GM21619 (cell line): Measurements from ENCODE around the gene FZD10.

Source experiments
- ATAC-seq: cut with Tn5 transposase; IDR thresholded peaks from one replicate; pipeline ENCODE4 v1.9.1; 2021; ENCODE audit not compliant: unreplicated experiment

Gene FZD10, protein sequence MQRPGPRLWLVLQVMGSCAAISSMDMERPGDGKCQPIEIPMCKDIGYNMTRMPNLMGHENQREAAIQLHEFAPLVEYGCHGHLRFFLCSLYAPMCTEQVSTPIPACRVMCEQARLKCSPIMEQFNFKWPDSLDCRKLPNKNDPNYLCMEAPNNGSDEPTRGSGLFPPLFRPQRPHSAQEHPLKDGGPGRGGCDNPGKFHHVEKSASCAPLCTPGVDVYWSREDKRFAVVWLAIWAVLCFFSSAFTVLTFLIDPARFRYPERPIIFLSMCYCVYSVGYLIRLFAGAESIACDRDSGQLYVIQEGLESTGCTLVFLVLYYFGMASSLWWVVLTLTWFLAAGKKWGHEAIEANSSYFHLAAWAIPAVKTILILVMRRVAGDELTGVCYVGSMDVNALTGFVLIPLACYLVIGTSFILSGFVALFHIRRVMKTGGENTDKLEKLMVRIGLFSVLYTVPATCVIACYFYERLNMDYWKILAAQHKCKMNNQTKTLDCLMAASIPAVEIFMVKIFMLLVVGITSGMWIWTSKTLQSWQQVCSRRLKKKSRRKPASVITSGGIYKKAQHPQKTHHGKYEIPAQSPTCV

GRCh38 chr12:130162267-130162666, at the start of gene FZD10:
Gene FZD10 (plus strand): TSS chr12:130162464. CDS start chr12:130162943, 479 bp downstream.
- ATAC-seq: no peak

GRCh38 chr12:130114952-130115351, 47.3 kb upstream of the FZD10 start:
- no peak for ATAC-seq

DNA sequence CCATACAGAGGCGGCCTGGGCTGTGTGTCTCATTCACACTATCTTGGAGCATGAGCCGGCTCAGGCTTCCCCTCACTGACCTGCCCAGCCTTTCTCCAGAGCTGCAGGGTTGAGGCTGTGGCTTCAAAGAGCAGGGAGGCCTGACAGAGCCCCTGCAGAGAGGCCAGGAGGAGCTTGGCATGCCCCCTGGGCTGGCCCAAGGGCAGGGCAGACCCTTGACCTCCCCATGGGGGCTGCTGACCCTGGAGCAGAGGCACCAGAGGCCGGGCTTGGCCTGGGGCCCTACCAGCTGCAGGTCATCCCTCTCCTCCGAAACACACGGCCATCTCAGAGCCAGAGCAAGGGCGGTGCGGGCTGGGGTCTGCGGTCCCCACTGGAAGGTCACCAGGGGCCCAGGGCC, 46.6 kb upstream of the FZD10 start:
- no peak for ATAC-seq

DNA sequence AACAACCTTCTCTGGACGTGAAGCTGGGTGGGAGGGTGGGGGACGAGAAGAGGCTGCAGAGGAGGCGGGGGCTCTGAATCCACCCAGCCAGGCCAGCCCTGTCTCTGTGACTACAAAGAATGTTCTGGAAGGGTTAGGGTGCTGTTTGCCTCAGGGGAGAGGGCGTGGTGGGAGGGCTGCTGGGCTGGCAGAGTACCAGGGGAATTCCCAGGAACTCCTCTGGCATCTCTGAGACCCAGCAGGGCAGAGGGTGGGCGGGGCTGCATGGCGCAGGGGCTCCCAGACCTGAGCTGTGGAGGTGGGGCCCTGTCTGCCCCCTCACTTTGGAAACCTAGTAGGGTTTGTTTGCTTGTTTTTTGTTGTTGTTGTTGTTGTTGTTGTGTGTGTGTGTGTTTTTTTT, 45.5 kb upstream of the FZD10 start:
- ATAC-seq: no peak

- no peak for ATAC-seq
Measured at GRCh38 chr12:130117233-130117632, 45.0 kb upstream of the FZD10 start.

- ATAC-seq: no peak
Measured at GRCh38 chr12:130117701-130118100, 44.6 kb upstream of the FZD10 start.

DNA sequence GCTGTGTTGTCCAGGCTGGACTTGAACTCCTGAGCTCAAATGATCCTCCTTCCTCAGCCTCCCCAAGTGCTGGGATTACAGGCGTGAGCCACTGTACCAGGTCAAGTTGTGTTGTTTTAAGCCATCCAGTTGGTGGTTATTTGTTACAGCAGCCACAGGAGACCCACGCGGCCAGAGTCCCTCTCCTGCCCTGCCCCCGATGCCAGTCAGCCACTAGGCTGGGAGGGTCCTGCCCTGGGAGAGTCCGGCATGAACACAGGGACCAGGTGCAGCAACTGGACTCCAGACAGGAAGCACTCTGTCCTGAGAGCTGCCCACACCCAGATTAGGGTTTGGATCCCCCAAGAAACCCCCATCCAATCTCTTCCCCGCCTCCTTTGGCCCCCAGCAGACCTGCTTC, 44.1 kb upstream of the FZD10 start:
- no peak for ATAC-seq

DNA sequence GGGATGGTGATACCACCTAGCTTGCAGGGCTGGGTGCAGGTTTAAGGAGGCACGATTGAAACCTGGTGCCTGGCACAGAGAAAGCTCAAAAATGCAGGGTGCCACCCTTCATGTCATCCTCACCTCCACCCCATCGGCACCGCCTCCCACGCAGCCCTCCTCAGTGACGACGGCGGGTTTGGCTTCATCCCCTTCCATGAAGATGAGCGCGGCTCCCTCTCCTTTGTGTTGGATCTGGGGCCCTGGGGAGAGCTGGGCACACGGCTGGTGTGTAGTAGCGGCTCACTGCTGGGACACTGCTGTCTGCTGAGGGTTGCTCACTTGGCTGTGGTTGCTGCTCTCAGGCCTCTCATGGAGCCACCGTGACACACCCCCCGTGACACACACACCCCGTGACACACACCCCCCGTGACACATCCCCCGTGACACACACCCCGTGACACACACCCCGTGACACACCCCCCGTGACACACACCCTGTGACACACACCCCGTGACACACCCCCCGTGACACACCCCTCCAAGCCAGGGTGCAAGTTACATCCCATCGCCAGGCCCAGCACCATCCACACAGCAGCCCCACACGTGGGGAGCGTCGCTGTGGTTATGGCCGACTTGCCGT, 42.9 kb upstream of the FZD10 start:
- no peak for ATAC-seq

- no peak for ATAC-seq
Measured at GRCh38 chr12:130120012-130120805, 42.1 kb upstream of the FZD10 start.

GRCh38 chr12:130121226-130122000, 40.9 kb upstream of the FZD10 start:
- no peak for ATAC-seq

DNA sequence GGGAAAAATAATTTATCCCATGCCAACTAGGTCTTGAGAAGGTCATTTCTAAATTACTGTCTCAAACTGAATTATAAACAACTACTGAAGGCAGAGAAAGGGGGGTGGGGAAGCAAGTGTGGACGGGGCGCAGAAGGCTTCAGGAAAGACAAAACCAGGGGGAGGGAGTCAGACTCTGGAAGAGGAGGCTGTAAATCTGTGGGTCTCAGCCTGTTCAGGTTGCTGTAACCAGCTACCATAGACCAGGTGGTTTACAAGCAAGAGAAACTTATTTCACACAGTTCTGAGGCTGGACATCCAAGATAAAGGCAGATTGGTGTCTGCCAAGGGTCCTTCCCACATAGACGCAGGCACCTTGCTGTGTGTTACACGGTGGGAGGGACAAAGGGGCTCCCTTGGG, 39.9 kb upstream of the FZD10 start:
- ATAC-seq: no peak

GRCh38 chr12:130124106-130124505, 38.2 kb upstream of the FZD10 start:
- ATAC-seq: no peak

- no peak for ATAC-seq
Measured at GRCh38 chr12:130124605-130125244, 37.5 kb upstream of the FZD10 start.

DNA sequence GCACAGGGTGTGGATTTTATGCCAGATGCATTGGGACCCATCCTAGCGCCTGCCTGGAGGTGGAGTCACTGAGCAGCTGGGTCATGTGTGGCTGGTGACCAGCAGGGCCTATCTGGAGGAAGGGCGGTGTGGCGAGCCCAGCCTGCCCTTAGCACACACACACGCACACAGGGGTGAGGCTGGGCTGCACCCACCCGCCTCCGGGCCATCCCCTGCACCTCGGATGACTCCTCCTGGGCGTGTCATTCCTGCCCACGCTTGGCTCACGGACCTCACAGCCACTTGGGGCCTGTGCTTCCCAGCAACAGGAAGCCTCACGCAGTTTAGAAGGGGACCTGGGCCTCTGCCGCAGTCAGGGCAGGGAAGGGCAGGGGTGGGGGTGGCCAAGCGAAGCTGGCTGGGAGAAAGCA, 36.2 kb upstream of the FZD10 start:
- ATAC-seq: no peak

DNA sequence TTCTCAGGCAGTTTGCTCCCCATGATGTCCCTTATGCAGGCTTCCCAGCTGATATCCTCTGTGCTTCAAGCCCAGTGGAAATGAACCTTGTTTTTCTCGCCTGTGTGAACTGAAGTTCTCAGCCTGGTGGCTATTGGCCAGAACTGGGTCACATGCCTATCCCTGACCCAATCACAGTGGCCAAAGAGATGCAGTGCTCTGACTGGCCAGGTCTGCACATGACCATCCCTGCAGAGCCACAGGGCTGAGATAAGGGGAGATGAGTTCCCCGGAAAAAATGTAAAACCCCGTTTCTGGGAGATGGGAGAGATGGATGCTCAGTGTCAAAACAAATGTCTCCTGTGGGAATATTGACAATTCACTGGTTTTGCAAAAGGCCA, 34.7 kb upstream of the FZD10 start:
- no peak for ATAC-seq

DNA sequence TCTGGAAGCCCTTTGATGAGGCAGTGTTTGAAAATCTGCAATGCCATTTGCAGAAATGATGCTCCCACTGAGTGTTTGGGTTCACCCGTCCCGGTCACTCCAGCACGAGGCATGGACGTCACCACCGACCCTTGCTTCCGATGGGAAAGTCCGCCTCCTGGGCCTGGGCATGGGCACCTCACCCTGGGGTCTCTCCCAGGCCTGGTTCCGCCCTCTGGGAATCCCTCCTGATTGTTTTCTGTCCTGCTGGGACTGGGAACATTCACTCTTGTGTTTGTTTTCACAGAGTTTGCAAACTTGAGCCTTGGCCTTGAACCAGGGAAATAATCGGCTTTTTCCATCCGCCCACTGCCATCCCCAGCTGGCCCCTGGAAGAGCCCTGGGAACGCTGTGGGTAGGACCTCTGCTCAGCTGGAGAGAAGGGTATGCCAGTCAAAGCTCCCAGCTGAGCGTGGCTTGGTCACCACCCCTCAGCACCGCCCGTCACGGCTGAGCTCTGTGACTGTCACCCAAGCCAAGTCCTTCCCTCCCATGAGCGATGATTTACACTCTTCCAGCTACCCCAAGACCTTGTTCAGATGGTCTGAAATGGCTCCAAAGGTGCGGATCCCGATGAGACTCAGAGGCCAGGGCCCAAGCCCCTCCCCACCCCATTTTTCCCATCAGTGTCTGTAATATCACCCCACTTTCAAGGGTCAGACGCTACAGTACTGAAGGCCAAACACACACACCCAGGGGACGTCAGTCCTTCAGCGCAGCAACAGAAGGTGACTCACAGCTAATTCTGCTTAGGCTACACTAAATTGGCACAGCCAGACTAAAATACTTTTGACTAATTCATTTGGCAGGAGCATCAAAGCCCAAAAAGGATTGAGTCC, 34.1 kb upstream of the FZD10 start:
- ATAC-seq: no peak

DNA sequence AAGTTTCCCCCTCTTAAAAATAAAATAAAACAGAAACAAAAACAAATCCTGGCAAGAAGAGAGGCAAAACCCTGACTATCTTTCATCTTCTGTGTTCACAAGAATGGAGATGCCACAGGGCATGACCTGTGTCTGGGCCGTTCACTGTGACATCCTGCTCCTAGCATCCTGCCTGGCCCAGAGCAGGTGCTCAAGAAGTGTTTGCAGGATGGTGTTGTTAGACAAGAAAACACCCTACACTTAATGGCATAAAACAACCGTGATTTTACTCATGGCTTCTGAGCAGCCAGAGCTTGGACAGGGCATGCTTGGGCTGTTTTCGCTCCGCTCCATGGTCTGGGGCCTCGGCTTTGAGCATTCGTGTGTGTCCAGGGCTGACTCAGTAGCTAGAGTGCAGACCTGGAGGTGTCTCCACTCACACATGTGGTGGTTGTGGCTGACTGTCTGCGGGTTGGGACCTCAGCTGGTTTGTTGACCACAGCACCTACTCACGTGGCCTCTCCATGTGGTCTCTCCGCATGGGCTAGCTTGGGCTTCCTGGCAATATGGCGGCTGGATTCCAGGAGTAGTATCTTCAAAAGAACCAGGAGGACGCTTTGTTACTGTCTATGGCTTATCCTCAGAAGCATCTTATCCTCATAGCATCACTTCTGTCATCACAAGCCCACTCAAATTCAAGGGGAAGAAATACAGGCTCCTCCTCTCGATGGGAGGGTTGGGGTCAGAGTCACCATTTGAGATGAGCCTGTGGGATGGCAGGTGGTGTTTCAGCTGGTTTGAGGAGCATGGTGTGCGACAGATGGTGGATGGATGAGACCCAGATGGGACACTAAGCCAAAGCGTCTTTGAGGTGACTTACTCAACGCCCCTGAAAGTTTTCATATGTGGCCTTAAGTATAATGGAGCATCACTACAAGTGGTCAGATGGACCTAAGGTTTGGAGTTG, 33.2 kb upstream of the FZD10 start:
- ATAC-seq: no peak

DNA sequence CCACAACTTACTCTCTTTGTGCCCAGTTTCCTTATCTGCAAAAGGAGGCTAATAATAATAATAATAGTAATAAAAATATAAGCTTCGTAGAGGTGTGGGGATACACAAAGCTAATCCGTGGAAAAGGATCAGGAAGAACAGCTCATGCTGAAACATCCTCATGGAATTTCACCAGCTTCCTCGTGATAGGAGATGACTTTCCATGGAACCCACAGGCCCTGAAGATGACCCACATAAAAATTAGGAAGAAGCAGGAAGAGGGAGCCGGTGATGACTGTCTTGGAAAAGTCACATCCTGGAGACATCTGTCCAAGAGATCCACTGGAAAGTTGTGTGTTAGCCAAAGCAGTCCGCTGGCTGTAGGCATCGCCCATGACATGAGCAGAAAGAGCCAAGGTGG, 31.9 kb upstream of the FZD10 start:
- no peak for ATAC-seq
